Smooth muscle cell (in vitro differentiated cells): ENCODE data around the gene CYP4V2. TPM values are rescaled to one million over a fixed set of nuclear protein-coding genes. Genes with fewer than 3 reads are reported as not detected.

Experiments
- DNase-seq: peaks from one replicate; lab custom pipeline; 2025; ENCODE audit not compliant: unreplicated experiment; lab: John Stamatoyannopoulos, UW
- H2AFZ ChIP-seq: fragments of 200-600 bp; sonication (generic); 2 replicates; pipeline ENCODE4 v1.6.0; 2016; ENCODE audit warnings: antibody characterized with exemption, low read depth, mild to moderate bottlenecking
- H3F3A ChIP-seq: fragments of 200-600 bp; sonication (generic); 2 replicates; pipeline ENCODE4 v1.6.0; 2017; ENCODE audit warnings: antibody characterized with exemption, low read depth
- H3K27ac ChIP-seq: fragments of 200-600 bp; sonication (generic); 2 replicates; pipeline ENCODE4 v1.5.1; 2016; ENCODE audit warnings: low read depth, mild to moderate bottlenecking
- H3K27me3 ChIP-seq: fragments of 200-600 bp; sonication (generic); 2 replicates; pipeline ENCODE4 v1.6.1; 2016; ENCODE audit warnings: low read depth, mild to moderate bottlenecking
- H3K36me3 ChIP-seq: fragments of 200-600 bp; sonication (generic); 2 replicates; pipeline ENCODE4 v1.5.1; 2016; ENCODE audit warnings: low read depth
- H3K4me1 ChIP-seq: fragments of 200-600 bp; sonication (generic); 2 replicates; pipeline ENCODE4 v1.5.1; 2016; ENCODE audit warnings: low read depth
- H3K4me2 ChIP-seq: fragments of 200-600 bp; sonication (generic); 2 replicates; pipeline ENCODE4 v1.6.0; 2016; ENCODE audit warnings: mild to moderate bottlenecking
- H3K4me3 ChIP-seq: fragments of 200-600 bp; sonication (generic); 2 replicates; pipeline ENCODE4 v1.5.1; 2016; ENCODE audit warnings: mild to moderate bottlenecking
- H3K79me2 ChIP-seq: fragments of 200-600 bp; sonication (generic); 2 replicates; pipeline ENCODE4 v1.6.0; 2016; ENCODE audit warnings: low read depth, mild to moderate bottlenecking
- H3K9ac ChIP-seq: fragments of 200-600 bp; sonication (generic); 2 replicates; pipeline ENCODE4 v1.6.0; 2016; ENCODE audit warnings: low read depth
- H3K9me3 ChIP-seq: fragments of 200-600 bp; sonication (generic); replicated peaks from 2 replicates; pipeline ENCODE4 v1.5.1; 2016; ENCODE audit warnings: low read depth
- H4K20me1 ChIP-seq: fragments of 200-600 bp; sonication (generic); 2 replicates; pipeline ENCODE4 v1.6.0; 2016; ENCODE audit warnings: low read depth
- WGBS: methylation state at CpG from one replicate; pipeline ENCODE4 v1.1.7; 2016; ENCODE audit warnings: low lambda C conversion rate; 5-methylcytosine and 5-hydroxymethylcytosine counted together
- polyA plus RNA-seq: library from polyadenylated mRNA; unstranded; fragments of >200 nt; fragmentation: Nextera tagmentation; extraction: Ambion mirVana; gene quantifications from 2 replicates; pipeline ENCODE4 v1.2.1, GENCODE V29; 2016
- total RNA-seq: library from RNA; depleted of rRNA; stranded (reverse); fragments of >200 nt; gene quantifications from 2 replicates; pipeline ENCODE4 v1.2.3, GENCODE V29; 2014
- TF ChIP-seq, protein P1 (sequence below): fragments of 200-600 bp; sonication (generic); IDR thresholded peaks from 2 replicates; pipeline ENCODE4 v1.5.1; 2017; ENCODE audit warnings: borderline replicate concordance, mild to moderate bottlenecking, antibody characterized with exemption; ENCODE audit not compliant: insufficient read depth, poor library complexity, severe bottlenecking

The CYP4V2 gene
- total and polyA plus RNA-seq, 2 experiments from 2014 or later: 0.42 to 3.4 TPM

DNA sequence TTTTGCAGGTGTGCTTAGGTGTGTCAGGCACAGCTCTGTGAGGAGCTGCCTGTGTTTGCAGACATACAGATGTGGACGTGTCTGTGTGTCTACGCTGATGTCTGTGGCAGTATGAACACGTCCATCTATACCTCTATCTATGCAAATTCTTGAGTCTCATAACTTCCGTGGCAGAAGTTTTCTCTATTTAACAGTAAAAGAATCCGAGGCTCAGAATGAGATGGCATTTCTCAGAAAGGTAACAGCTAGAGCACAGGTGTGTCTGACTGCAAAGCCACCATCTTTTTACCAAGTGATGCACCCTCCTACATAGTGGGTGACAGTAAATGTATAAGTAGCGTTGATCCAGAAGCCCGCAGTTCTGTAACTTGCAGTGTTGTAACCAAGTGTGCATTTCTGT is 39.9 kb upstream of the CYP4V2 start:
- H3K27me3 ChIP-seq: peaks cover under 1% of the 10 kb centered on the region
- WGBS: 95% methylated on average over 7 of the region's 7 CpGs
- H3K9ac ChIP-seq: no peak overlapping the region

DNA sequence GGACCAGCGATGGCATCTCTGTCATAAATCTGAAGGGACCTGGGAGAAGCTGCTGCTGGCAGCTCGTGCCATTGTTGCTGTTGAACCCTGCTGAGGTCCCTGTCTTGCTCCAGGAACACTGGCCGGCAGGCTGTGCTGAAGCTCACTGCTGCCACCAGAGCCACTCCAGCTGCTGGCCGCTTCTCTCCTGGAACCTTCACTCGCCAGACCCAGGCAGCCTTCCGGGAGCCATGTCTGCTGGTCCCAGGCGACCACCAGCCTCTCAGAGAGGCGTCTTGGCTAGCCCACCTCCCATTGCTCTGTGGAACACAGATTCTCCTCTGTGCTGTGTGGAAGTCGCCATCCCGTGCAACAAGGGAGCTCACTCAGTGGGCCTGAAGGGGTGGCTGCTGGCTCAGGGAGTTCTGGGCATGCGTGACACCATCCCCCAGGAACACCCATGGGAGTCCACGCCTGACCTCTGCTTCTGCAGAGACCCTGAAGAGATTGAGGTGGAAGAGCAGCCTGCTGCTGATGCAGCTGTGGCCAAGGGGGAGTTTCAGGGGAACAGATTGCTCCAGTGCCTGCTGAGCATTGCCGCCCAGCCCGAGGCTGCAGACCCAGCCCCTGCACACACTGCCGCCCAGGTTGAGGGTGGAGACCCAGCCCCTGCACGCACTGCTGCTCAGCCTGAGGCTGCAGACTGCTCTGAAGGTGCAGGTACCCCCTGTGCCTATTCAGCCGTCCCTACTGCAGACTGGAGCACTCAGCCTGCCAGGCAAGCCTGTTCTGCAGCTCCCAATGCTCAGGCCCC is 33.1 kb upstream of the CYP4V2 start:
- 85% methylated on average over 17 of the region's 17 CpGs for WGBS
- no peak overlapping the region for H3K4me3 ChIP-seq

More for the DNA sequence above, 39.9 kb upstream of the CYP4V2 start:
- TF ChIP-seq, protein P1, sequence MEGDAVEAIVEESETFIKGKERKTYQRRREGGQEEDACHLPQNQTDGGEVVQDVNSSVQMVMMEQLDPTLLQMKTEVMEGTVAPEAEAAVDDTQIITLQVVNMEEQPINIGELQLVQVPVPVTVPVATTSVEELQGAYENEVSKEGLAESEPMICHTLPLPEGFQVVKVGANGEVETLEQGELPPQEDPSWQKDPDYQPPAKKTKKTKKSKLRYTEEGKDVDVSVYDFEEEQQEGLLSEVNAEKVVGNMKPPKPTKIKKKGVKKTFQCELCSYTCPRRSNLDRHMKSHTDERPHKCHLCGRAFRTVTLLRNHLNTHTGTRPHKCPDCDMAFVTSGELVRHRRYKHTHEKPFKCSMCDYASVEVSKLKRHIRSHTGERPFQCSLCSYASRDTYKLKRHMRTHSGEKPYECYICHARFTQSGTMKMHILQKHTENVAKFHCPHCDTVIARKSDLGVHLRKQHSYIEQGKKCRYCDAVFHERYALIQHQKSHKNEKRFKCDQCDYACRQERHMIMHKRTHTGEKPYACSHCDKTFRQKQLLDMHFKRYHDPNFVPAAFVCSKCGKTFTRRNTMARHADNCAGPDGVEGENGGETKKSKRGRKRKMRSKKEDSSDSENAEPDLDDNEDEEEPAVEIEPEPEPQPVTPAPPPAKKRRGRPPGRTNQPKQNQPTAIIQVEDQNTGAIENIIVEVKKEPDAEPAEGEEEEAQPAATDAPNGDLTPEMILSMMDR: no peak
- Histone ChIP-seq H3K27ac (no peak overlapping the region), H3K4me3 (no peak overlapping the region), H3F3A (peaks cover under 1% of the 10 kb centered on the region), H2AFZ (no peak overlapping the region), H3K9me3 (no peaks in the 10 kb centered on the region), H3K79me2 (no peaks in the 10 kb centered on the region), H3K4me2 (no peak overlapping the region), H4K20me1 (no peaks in the 10 kb centered on the region), H3K36me3 (no peaks in the 10 kb centered on the region), H3K4me1 (no peaks in the 10 kb centered on the region)
- DNase-seq: no peak

DNA sequence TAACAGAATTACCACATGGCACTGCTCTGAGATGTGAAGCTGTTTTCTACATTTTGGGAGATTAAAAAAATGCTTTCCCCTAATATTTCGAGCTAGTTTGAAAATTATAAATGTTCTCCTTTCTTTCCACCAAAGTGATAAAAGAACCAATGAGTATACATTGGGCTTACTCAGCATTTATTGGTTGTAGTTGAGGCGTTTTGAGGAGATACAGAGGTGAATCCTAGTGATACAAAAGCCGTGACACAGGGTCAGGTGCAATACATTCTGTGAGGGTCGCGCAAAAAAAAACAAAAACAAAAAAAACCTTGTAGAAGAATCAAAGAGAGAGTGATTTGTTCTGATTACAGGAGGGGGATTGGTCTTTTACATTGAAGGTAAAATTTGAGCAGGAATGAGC is 32.4 kb upstream of the CYP4V2 start:
- Histone ChIP-seq H3K4me1 (no peaks in the 10 kb centered on the region), H2AFZ (no peak overlapping the region), H3K79me2 (no peaks in the 10 kb centered on the region), H3K27ac (no peak overlapping the region), H3K27me3 (no peaks in the 10 kb centered on the region), H4K20me1 (no peaks in the 10 kb centered on the region), H3K9ac (no peak overlapping the region), H3K4me2 (no peak overlapping the region), H3K4me3 (no peak overlapping the region), H3F3A (no peaks in the 10 kb centered on the region), H3K36me3 (no peaks in the 10 kb centered on the region), H3K9me3 (no peaks in the 10 kb centered on the region)
- no peak for DNase-seq
- 91% methylated on average over 5 of the region's 5 CpGs for WGBS
- TF ChIP-seq, protein P1: no peak

More for the DNA sequence above, 33.1 kb upstream of the CYP4V2 start:
- no peak overlapping the region for H3K4me2 ChIP-seq
- no peak overlapping the region for H3K27ac ChIP-seq
- no peak overlapping the region for H2AFZ ChIP-seq
- H3K27me3 ChIP-seq: no peaks in the 10 kb centered on the region
- H3K36me3 ChIP-seq: no peaks in the 10 kb centered on the region
- no peak for DNase-seq
- H3K79me2 ChIP-seq: no peaks in the 10 kb centered on the region
- H3F3A ChIP-seq: no peaks in the 10 kb centered on the region
- no peaks in the 10 kb centered on the region for H4K20me1 ChIP-seq
- no peaks in the 10 kb centered on the region for H3K9me3 ChIP-seq
- no peaks in the 10 kb centered on the region for H3K4me1 ChIP-seq
- no peak overlapping the region for H3K9ac ChIP-seq
- TF ChIP-seq, protein P1: no peak

DNA sequence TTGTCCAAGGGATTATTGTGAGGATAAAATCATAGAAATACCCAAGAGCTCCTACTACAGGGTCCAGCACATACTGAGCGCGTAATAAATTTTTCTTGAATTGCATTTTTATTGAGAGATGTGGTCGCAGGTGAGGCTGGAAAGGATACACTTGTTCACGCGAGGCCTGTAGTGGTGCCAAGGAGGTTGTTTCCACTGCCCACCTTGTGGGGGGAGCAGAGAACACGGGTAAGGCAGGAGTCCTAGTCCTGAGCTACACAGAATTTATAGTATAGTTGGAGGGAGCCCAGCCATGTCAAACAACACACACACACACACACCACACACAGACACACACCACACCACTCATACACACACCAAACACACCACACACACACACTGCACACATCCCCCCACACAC is 31.8 kb upstream of the CYP4V2 start:
- WGBS: 97% methylated on average over 6 of the region's 6 CpGs

More for the DNA sequence above, 31.8 kb upstream of the CYP4V2 start:
- Histone ChIP-seq H3K36me3 (no peaks in the 10 kb centered on the region), H3K4me2 (no peak overlapping the region), H3K79me2 (no peaks in the 10 kb centered on the region), H3K27ac (no peak overlapping the region), H3K9ac (no peak overlapping the region), H3K27me3 (no peaks in the 10 kb centered on the region), H4K20me1 (no peaks in the 10 kb centered on the region), H3K9me3 (no peaks in the 10 kb centered on the region), H3K4me3 (no peak overlapping the region), H3K4me1 (no peaks in the 10 kb centered on the region), H2AFZ (no peak overlapping the region), H3F3A (no peaks in the 10 kb centered on the region)
- DNase-seq: no peak
- TF ChIP-seq, protein P1: no peak
